BLaER1 treated with 17β-estradiol and CSF1 and Interleukin-3, amounts not matched to agents 10 nM and 100 nM (cell line): ENCODE data around the gene CYP2A6.
"Not testable (repeated sequence)": the region's sequence is repeated elsewhere in the genome, so short reads cannot be mapped to it uniquely, and the experiment has no call there.

Experiments used
- H3K27ac ChIP-seq, 11 experiments: shearing (Covaris generic); formaldehyde crosslinking; 2 replicates each; pipeline ENCODE4 v1.8.1; 2022
- H3K27me3 ChIP-seq, 11 experiments: shearing (Covaris generic); formaldehyde crosslinking; 2 replicates each; pipeline ENCODE4 v1.8.1; 2022
- H3K36me3 ChIP-seq, 11 experiments: shearing (Covaris generic); formaldehyde crosslinking; 2 replicates each; pipeline ENCODE4 v1.8.1; 2022
- H3K4me1 ChIP-seq, 10 experiments: shearing (Covaris generic); formaldehyde crosslinking; 2 replicates each; pipeline ENCODE4 v1.8.1; 2022
- H3K4me2 ChIP-seq, 11 experiments: shearing (Covaris generic); formaldehyde crosslinking; 2 replicates each; pipeline ENCODE4 v1.8.1; 2022
- H3K4me3 ChIP-seq, 10 experiments: shearing (Covaris generic); formaldehyde crosslinking; 2 replicates each; pipeline ENCODE4 v1.8.1; 2022
- H3K9ac ChIP-seq, 11 experiments: shearing (Covaris generic); formaldehyde crosslinking; 2 replicates each; pipeline ENCODE4 v1.8.1; 2022
- H3K9me3 ChIP-seq, 11 experiments: shearing (Covaris generic); formaldehyde crosslinking; replicated peaks in 1 of 11; 2 replicates each; pipeline ENCODE4 v1.8.1; 2022
- H4K20me1 ChIP-seq, 11 experiments: shearing (Covaris generic); formaldehyde crosslinking; 2 replicates each; pipeline ENCODE4 v1.8.1; 2022
- Cebpa-rat ChIP-seq, 11 experiments: shearing (Covaris generic); IDR thresholded peaks; 2 replicates each; pipeline ENCODE4 v1.8.1; 2022

The CYP2A6 gene

DNA sequence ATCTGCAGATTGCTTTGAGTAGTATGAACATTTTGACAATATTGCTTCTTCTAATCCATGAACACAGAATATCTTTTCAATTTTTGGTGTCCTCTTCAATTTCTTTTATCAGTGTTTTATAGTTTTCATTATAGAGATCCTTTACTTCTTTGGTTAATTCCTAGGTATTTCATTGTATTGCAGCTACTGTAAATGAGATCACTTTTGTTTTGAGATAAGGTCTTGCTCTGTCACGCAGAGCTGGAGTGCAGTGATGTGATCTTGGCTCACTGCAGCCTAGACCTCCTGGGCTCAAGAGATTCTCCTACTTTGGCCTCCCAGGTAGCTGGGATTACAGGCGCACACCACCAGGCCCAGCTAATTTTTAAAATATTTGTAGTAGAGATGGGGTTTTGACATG lies 22.0 kb upstream of the CYP2A6 start:
- Histone ChIP-seq H4K20me1 (no peaks in the 10 kb centered on the region), H3K4me2 (no peak overlapping the region)

GRCh38 chr19:40867701-40868100 lies 17.5 kb upstream of the CYP2A6 start:
- no peak overlapping the region for H3K4me3 ChIP-seq
- no peaks in the 10 kb centered on the region for H4K20me1 ChIP-seq
- H3K4me2 ChIP-seq, result no peak overlapping the region
- H3K27me3 ChIP-seq, result no peaks in the 10 kb centered on the region
- no peaks in the 10 kb centered on the region for H3K36me3 ChIP-seq
- H3K9me3 ChIP-seq, result peaks cover 0 to 8% (median 0%) of the 10 kb centered on the region in 11 experiments; a peak in 1 of 22 replicates
- no peak for TF ChIP-seq Cebpa-rat (IDR thresholded peaks at IDR 0.05)
- H3K27ac ChIP-seq, result no peak overlapping the region
- H3K4me1 ChIP-seq, result no peaks in the 10 kb centered on the region
- no peak overlapping the region for H3K9ac ChIP-seq

More for the DNA sequence above, 22.0 kb upstream of the CYP2A6 start:
- Histone ChIP-seq H3K27ac (no peak overlapping the region), H3K9me3 (peaks cover 0 to 9% (median 0%) of the 10 kb centered on the region in 11 experiments; a peak in 4 of 22 replicates), H3K9ac (no peak overlapping the region), H3K4me3 (no peak overlapping the region), H3K27me3 (no peaks in the 10 kb centered on the region), H3K36me3 (no peaks in the 10 kb centered on the region), H3K4me1 (peaks cover 0 to 4% (median 0%) of the 10 kb centered on the region in 10 experiments; a peak in 1 of 20 replicates)
- TF ChIP-seq Cebpa-rat (IDR thresholded peaks at IDR 0.05), result no peak

DNA sequence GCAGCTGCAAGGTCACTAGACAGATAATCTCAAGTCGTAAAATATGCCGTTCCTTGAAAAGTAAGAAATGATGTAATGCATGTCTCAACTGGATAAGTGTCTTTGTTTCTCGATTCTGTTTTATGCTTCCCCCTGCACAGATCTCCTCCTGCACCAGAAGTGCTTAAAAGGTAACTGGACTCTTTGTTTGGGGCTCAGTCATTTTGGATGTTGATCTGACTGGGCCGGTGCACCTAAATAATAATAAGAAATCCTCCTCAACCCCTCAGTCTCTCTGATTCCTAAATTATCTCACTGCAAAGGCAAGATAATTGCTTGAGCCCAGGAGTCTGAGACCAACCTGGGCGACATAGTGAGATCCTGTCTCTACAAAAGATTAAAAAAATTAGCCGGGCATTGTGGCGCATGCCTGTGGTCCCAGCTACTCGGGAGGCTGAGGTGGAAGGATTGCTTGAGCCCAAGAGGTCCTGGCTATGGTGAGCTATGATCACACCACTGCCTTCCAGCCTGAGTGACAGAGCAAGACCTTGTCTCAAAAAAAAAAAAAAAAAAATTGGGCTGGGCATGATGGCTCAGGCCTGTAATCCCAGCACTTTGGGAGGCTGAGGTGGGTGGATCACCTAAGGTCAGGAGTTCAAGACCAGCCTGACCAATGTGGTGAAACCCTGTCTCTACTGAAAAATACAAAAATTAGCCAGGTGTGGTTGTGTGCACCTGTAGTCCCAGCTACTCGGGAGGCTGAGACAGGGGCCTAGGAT lies 14.7 kb upstream of the CYP2A6 start:
- H3K27ac ChIP-seq, H3K9ac ChIP-seq, H3K4me3 ChIP-seq: not testable (repeated sequence)

DNA sequence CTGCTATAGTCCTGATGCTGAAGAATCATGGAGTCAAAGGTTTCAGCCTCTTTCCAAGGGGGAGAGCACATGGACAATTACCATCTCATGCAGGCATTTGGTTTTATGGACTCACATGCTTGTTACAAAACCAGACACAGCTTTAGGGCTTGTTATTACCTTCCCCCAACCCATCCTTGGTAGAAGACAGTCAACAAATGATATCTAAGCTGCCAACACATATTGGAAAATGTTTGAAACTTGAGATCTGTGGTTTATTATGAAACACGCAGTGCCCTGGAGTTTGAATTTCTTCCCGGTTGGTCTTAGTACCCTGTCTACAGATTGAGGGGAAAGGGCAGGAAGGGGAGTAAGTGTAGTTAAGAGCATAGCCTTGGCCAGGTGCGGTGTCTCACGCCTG lies 12.5 kb upstream of the CYP2A6 start:
- Histone ChIP-seq H4K20me1 (no peaks in the 10 kb centered on the region), H3K9me3 (no peaks in the 10 kb centered on the region), H3K27ac (no peak overlapping the region), H3K4me3 (no peak overlapping the region), H3K27me3 (no peaks in the 10 kb centered on the region), H3K36me3 (no peaks in the 10 kb centered on the region), H3K9ac (no peak overlapping the region), H3K4me1 (no peaks in the 10 kb centered on the region), H3K4me2 (no peak overlapping the region)
- no peak for TF ChIP-seq Cebpa-rat (IDR thresholded peaks at IDR 0.05)

More for the DNA sequence above, 14.7 kb upstream of the CYP2A6 start:
- H3K9me3 ChIP-seq, H3K4me1 ChIP-seq, H3K4me2 ChIP-seq, H3K27me3 ChIP-seq, H4K20me1 ChIP-seq, H3K36me3 ChIP-seq: not testable (repeated sequence)

- Histone ChIP-seq H3K27ac (no peak overlapping the region), H4K20me1 (no peaks in the 10 kb centered on the region), H3K4me2 (no peak overlapping the region), H3K9ac (no peak overlapping the region), H3K27me3 (no peaks in the 10 kb centered on the region), H3K36me3 (no peaks in the 10 kb centered on the region), H3K9me3 (no peaks in the 10 kb centered on the region), H3K4me3 (no peak overlapping the region), H3K4me1 (no peaks in the 10 kb centered on the region)
- TF ChIP-seq Cebpa-rat (IDR thresholded peaks at IDR 0.05), result no peak
These were observed 12.1 kb upstream of the CYP2A6 start for GRCh38 chr19:40862333-40862732.

DNA sequence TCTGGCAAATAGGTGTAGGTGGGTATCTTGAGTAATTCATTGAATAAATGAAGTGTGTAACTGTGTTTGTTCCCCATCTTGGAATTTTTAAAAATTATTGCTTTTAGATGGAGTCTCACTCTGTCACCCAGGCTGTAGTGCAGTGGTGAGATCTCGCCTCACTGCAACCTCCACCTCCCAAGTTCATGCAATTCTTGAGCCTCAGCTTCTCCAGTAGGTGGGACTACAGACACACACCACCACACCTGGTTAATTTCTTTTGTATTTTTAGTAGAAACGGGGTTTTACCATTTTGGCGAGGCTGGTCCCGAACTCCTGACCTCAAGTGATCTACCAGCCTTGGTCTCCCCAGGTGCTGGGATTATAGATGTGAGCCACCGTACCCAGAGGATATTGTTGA lies 7.9 kb upstream of the CYP2A6 start:
- Histone ChIP-seq H4K20me1 (no peaks in the 10 kb centered on the region), H3K4me2 (no peak overlapping the region), H3K36me3 (no peaks in the 10 kb centered on the region), H3K27ac (no peak overlapping the region), H3K4me1 (no peaks in the 10 kb centered on the region), H3K27me3 (no peaks in the 10 kb centered on the region), H3K9me3 (no peaks in the 10 kb centered on the region), H3K9ac (no peak overlapping the region), H3K4me3 (no peak overlapping the region)
- no peak for TF ChIP-seq Cebpa-rat (IDR thresholded peaks at IDR 0.05)

- not testable (repeated sequence) for H3K36me3 ChIP-seq, H3K27ac ChIP-seq, H4K20me1 ChIP-seq, H3K4me2 ChIP-seq, H3K9me3 ChIP-seq, H3K4me1 ChIP-seq, H3K4me3 ChIP-seq, H3K9ac ChIP-seq, H3K27me3 ChIP-seq
These were observed 2.4 kb upstream of the CYP2A6 start for GRCh38 chr19:40852467-40853152.

GRCh38 chr19:40846722-40847121 lies 3.5 kb downstream of the CYP2A6 start:
- not testable (repeated sequence) for H3K36me3 ChIP-seq, H3K4me3 ChIP-seq, H3K4me1 ChIP-seq, H4K20me1 ChIP-seq, H3K9me3 ChIP-seq, H3K4me2 ChIP-seq, H3K27me3 ChIP-seq, H3K9ac ChIP-seq, H3K27ac ChIP-seq

- H3K4me2 ChIP-seq, result peak overlapping the region; percentile 55 to 82 (median 69)
- not testable (repeated sequence) for H3K36me3 ChIP-seq, H3K4me1 ChIP-seq, H4K20me1 ChIP-seq, H3K9me3 ChIP-seq, H3K27me3 ChIP-seq
- H3K9ac ChIP-seq, result peak overlapping the region in 4 of 11 experiments; percentile 30 to 42 (median 39); a peak in 2 of 22 replicates
- peak overlapping the region in 8 of 10 experiments; percentile 32 to 58 (median 42); a peak in 12 of 20 replicates for H3K4me3 ChIP-seq
- H3K27ac ChIP-seq, result peak overlapping the region in 6 of 11 experiments; percentile 5 to 53 (median 32); a peak in 5 of 22 replicates
These were observed 6.6 kb downstream of the CYP2A6 start for GRCh38 chr19:40843653-40844052.

GRCh38 chr19:40842997-40843652 lies 7.1 kb downstream of the CYP2A6 start:
- not testable (repeated sequence) for H4K20me1 ChIP-seq, H3K27me3 ChIP-seq, H3K9me3 ChIP-seq, H3K4me1 ChIP-seq, H3K36me3 ChIP-seq
- Histone ChIP-seq H3K4me3 (peak overlapping the region in 8 of 10 experiments; percentile 32 to 58 (median 42); a peak in 12 of 20 replicates), H3K27ac (peak overlapping the region in 6 of 11 experiments; percentile 5 to 53 (median 32); a peak in 5 of 22 replicates), H3K9ac (peak overlapping the region in 4 of 11 experiments; percentile 30 to 42 (median 39); a peak in 2 of 22 replicates), H3K4me2 (peak overlapping the region; percentile 55 to 82 (median 69))

DNA sequence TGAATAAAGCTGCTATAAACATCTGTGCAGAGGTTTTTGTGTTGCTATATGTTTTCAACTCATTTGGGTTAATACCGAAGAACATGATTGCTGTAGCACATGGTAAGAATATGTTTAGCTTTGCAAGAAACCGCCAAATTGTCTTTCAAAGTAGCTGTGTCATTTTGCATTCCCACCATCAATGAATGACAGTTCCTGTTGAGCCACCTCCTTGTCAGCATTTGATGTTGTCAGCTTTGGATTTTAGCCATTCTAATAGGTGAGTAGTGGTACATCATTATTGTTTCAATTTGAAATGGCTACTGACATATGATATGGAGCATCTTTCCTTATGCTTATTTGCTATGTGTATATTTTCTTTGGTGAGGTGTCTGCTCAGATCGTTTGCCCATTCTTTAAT lies 8.2 kb downstream of the CYP2A6 start:
- not testable (repeated sequence) for H3K4me3 ChIP-seq, H3K27me3 ChIP-seq, H3K36me3 ChIP-seq, H3K27ac ChIP-seq, H3K9me3 ChIP-seq, H3K4me1 ChIP-seq, H3K4me2 ChIP-seq, H4K20me1 ChIP-seq, H3K9ac ChIP-seq

DNA sequence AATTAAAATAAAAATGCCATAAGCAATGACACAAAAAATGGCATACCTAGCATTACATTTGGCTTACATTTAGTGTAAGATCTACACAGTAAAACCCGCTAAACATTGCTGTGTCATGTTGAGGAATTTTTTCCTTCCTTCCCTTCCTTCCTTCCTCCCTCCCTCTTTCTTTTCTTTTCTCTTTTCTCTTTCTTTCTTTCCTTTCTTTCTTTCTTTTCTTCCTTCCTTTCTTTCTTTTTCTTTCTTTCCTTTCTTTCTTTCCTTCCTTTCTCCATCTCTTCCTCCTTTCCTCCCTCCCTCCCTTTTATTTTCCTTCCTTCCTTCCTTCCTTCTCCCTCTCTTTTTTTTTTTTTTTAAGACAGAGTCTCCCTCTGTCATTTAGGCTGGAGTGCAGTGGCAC lies 11.8 kb downstream of the CYP2A6 start:
- H3K9ac ChIP-seq, H3K4me1 ChIP-seq, H3K27ac ChIP-seq, H3K36me3 ChIP-seq, H4K20me1 ChIP-seq, H3K9me3 ChIP-seq, H3K27me3 ChIP-seq, H3K4me3 ChIP-seq, H3K4me2 ChIP-seq: not testable (repeated sequence)
